Medulla oblongata (tissue), 1 donor: ENCODE data around the gene NTM.
"Not testable (repeated sequence)": the region's sequence is repeated elsewhere in the genome, so short reads cannot be mapped to it uniquely, and the experiment has no call there.

Experiments
- DNase-seq: peaks from one replicate; pipeline ENCODE4 v3.0.0-alpha.2; 2015; ENCODE audit errors: extremely low spot score

Gene NTM

DNA sequence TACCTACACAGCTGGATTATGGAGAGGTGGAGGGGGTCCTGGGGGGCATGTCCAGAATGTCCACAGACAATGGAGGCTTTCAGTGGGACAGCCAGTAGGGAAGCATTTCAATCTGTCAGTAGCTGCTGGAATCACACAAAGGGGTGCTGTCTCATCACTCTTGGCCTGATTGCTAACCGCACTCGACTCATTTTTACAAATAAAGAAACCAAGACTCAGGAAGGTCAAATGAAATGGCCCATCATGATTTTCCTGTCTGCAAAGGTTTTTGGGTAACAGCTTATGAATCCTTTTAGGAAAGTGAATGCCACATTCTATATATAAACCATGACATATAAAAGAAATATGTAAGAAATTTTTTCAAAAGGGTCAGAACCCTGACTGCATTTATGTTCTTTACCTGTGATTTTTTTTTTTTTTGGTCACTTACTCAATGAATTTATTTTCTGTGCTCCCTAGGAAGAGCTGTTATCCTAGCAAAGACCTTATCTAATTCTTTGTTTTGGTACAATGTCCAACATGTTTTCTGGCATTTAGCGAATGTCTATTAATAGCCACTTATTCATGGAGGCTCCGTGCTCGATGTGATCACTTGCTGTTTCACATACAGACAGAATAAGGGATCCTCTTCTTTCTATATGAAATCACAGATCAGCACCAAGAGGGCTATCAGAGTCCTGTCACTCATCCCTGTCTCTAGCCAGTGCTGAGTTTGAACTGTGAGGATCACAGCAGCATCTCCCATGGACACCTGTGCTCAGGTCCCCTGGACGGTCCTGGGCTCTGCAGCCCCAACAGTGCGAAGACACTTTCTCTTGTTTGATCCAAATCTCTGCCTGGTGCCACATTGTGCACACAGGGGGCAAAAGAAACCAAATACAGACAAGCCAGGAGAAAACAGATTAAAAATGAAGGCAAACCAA lies 979.7 kb downstream of the NTM start:
- DNase-seq, result peak; percentile 14

DNA sequence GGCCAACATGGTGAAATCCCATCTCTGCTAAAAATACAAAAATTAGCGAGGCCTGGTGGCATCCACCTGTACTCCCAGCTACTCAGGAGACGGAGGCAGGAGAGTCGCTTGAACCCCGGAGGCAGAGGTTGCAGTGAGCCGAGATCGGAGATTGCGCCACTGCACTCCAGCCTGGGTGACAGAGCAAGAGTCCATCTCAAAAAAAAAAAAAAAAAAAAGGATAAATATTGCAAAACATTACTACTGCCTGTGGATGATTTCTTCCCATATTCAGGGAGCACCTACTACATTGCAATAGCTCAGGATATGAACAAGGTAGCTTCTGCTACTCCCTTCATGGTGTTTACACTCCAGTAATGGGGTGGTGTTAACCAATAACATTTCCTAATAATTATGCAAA lies 980.6 kb downstream of the NTM start:
- no peak for DNase-seq

- DNase-seq, result no peak
Observed at GRCh38 chr11:132352497-132352896, 982.1 kb downstream of the NTM start.

DNA sequence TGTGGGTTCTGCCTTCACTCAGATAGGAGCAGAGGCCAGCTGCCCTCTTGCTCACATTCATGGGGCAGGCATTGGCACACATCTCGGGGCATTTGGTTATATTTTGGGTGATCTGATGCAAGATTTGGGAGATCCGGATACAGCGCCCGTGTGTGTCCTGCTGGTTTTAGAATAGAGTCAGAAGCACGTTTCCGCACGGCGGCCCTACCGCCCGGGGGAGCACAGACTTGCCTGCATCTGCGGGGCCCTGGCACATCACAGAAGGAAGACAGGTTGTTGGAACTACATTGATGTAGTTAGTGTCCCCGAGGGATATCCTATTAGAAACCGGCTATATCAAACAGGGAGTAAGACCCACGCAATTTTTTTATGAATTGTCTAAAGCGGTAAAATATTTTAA lies 982.8 kb downstream of the NTM start:
- no peak for DNase-seq

DNA sequence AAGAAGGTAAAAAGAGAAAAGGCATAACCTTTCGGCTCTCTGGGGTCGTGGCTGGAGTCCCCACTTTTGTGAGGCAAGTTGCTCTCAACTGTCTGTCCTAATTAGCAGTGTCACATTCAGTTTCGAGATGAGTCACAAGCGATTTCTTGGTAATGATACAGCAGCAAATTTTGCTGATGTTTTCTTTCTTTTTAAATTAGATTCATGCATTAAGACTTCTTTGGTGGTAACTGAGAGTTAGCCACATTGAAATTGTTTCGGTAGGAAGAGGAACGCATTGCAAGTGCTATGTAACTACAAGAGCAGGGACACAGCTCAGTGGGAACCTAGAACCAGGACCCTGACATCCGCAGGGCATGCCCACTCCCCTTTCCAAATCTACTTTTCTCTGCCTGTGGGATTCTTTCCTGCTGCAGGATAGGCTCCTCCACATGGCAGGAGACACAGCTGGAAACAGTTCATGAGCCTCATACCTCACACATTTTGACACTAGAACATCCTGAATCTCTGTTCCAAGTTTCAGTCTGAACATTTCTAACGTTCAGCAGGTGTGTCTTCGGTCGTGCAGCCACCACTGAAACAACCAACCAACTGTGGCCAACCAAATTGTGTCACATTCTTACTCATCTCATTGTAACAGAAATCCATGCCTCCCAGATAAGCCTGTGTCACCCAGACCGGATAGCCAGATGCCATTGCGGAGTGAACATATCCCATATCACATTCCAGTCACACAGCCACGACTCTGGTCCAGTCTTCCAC lies 987.6 kb downstream of the NTM start:
- DNase-seq, result no peak

- DNase-seq, result no peak
Observed at GRCh38 chr11:132358573-132358953, 988.1 kb downstream of the NTM start.

DNA sequence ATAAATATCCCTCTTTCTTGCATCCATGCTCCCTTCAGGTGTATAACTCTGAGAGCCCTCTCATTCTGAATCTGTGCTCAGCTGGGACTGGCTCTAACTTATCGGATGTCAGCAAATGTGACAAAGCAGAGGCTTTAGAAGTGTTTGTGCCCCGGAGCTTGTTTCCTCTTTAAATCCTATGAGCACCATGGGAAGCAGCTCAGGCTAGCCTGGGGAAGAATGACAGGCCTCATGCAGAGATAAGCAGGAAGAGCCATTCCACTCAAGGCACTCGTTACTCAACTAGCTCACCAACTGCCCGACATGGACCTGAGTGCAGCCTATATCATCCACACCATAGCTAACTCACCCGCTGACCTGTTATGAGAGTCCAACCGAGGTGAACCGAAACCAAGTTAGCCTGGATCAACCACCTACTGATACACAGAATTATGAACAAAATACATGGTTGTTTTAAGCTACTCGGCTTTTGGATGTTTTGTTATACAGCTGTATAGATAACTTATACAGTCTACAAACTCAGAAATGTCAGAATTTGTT lies 990.7 kb downstream of the NTM start:
- DNase-seq, result no peak

DNA sequence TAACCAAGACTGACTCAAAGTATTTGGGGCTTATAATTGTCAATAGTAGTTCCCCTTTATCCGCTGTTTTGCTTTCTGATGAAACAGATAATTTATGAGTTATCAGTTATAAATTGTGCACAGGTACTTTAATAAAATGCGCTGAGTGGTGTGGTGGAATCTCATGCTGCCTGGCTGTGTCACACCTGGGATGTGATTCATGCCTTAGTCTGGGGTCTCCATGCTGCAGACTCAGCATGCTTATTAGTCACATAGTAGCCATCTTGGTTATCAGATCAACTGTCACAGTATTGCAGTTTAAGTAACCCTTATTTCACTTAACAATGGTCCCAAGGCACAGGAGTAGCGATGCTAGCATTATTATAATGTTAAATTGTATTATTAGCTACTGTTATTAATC lies 995.2 kb downstream of the NTM start:
- DNase-seq, result no peak

- no peak for DNase-seq
Observed at GRCh38 chr11:132367293-132367692, 996.9 kb downstream of the NTM start.

GRCh38 chr11:132370114-132370513 lies 999.7 kb downstream of the NTM start:
- DNase-seq, result not testable (repeated sequence)

GRCh38 chr11:132373405-132374143 lies 1003.2 kb downstream of the NTM start:
- DNase-seq, result no peak

DNA sequence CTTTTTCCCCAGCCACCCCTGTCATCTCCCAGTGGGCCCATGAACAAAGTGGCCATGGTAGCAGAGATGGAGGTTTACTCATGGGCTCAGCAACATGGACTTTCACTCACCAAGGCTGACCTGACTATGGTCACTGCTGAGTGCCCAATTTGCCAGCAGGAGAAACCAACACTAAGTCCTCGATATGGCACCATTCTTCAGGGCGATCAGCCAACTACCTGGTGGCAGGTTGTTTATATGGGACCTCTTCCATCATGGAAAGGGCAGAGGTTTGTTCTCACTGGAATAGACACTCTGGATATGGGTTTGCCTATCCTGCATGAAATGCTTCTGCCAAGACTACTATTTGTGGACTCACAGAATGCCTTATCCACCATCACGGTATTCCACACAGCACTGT lies 1009.1 kb downstream of the NTM start:
- no peak for DNase-seq
